NCI-H748 (cell line): Measurements from ENCODE around the gene STOX2.

Experiments used
- DNase-seq: peaks from one replicate; lab custom pipeline; 2025; ENCODE audit not compliant: unreplicated experiment; lab: John Stamatoyannopoulos, UW

The STOX2 gene

DNA sequence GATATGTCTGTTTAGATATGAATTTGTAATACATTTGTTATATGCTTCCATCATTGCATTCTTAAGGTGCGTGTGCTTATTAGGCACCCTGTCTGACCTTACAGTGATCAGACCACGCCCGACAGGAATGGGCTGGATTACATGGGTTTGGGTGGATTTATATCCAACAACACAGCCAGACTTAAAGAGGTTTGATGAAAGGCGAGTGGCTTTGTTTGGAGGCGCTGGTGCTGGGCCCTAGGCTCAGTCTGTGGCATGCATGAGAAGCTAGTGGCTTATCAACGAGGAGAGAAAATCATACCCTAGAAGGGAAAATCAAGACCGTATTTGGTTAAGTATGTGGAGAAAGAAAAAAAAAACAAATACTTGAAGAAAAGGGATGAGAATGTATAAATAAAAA is 80.7 kb downstream of the STOX2 start:
- no peak for DNase-seq

- no peak for DNase-seq
Observed at GRCh38 chr4:183986291-183986970, 81.3 kb downstream of the STOX2 start.

DNA sequence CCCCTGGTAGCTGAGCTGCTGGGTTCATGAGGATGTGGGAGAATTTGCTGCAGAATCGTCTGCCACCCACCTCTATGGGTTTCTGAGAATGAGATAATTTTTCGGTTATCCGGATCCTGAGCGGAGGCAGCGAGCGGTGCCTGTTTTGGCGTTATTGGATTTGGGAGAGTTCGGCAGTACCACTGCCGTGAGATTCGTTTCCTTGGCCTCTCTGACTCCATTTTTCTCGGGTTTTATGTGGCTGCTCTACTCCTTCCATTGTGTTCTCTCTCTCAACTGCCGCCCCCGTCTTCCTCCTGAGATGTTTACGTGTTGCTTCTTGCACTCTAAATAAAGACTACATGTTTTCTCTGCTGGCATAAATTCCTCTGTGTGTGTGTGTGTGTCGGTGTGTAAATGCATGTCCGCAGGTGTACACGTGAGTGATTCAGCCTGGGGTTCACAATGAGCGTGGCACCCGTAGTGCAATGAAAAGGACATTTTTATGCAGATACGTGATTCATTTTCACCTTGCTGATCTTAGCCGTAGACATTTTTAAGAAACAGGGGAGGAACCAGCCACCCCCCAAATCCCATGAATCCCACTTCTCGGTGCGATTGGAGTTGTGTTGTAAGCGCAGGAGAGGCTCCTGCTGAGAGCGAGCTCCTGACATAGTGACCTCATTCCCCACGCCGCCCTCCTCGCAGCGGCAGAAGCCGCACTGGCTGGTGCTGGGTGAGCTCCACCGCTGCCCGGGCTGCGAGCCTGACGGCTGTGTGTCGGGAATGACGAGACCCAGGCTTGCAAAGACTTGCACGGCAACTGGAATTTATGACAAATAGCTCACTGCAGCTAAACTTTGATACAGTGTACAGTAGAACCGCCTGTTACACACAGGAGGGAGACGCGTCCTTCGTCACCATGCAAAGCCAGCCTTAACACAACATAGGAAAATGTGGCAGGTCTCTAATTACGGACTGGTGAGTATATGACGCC is 82.2 kb downstream of the STOX2 start:
- DNase-seq = peak; percentile 73

DNA sequence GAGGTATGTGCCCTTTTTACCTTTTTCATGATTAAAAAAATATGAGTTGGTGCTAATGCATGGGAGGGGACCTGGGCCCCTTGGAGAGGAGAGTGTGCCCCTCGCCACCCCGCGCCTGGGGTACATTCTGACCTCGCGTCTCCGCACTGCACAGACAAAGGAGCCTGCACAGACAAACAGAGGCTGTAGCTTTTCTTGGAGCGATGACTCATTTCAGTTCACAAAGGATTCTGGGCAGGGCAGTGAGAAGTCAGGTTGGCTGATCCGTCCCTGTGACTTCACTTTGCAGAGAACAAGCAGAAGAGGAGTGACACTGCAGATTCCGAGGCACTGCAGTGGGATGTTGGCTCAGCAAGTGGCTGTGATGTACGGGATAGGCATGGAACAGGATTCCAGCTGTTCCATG is 82.9 kb downstream of the STOX2 start:
- DNase-seq = peak; percentile 62

GRCh38 chr4:183988874-183989273 is 83.8 kb downstream of the STOX2 start:
- no peak for DNase-seq

DNA sequence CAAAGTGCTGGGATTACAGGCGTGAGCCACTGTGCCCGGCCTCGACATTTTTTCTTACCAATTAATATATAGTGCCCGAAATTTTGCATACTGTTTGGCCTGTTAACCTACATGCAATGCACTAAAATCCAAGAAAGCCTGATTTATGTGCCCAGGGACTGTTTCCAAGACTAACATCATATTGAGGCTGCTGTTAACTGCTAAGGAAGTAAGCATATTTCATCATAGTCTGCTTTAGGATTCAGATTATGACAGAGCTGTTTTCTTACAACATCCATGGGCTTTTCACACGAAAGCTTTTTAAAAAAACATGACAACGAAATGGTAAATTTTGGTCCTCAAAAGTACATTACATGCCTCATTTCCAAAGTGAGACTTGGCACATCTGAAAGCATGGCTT is 84.4 kb downstream of the STOX2 start:
- DNase-seq = no peak

- DNase-seq = no peak
Observed at GRCh38 chr4:183989931-183990330, 84.8 kb downstream of the STOX2 start.

DNA sequence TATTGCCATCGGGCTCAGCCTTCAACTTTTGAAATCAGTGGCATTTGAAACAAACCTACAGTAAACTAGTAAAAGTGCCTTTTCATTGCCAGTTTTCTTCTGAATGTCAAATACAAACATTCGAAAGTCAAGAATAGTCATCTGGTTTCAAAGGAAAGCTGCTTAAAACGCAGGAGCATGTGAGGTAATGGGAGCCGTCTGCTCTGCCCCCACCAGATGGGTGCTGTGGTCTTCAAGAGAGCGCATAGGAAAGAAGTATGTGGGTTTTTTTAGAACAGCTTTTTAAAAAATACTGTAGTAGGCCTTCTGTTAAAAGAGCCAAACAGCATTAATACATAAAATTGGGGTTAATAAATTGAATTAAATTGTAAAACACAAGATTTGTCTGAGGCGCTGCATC is 88.6 kb downstream of the STOX2 start:
- DNase-seq = no peak

GRCh38 chr4:183995570-183995969 is 90.5 kb downstream of the STOX2 start:
- no peak for DNase-seq

DNA sequence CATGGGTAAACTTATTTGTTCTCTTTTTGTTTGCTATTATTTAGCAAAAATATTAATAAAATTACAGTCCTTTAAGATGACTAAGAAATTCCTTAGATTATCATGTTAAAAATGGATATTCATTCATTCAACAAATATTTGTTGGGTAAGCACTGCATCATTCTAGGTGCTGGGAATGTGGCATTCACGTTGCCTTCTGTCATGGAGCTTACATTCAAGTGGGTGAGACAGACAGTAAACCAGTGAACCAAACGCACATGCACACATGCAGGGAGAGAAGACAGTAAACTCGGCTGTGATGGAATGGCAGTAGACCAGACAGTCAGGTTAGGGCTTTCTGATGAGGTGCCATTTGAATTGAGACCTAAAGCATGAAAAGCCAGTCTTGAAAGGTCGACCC is 91.8 kb downstream of the STOX2 start:
- no peak for DNase-seq

GRCh38 chr4:183999435-183999834 is 94.3 kb downstream of the STOX2 start:
- DNase-seq = no peak

GRCh38 chr4:184000457-184001396 is 95.6 kb downstream of the STOX2 start:
- DNase-seq = no peak

DNA sequence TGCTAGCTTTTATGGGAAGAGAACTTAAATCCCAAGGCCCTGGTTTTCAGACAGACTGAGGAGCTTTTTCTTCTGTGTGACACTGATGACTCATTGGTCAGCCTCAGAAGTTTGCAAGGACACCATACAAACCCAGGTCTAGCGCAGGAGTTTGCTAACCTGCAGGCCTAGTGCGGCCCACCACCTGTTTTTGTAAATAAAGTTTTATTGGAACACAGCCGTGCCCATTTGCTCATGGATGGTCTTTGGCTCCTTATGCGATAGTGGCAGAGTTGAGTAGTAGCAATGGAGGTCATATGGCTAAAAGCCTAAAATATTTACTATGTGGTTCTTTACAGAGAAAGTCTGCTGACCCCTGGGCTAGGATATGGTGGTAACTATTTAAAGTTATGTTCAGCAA is 98.3 kb downstream of the STOX2 start:
- DNase-seq = no peak

DNA sequence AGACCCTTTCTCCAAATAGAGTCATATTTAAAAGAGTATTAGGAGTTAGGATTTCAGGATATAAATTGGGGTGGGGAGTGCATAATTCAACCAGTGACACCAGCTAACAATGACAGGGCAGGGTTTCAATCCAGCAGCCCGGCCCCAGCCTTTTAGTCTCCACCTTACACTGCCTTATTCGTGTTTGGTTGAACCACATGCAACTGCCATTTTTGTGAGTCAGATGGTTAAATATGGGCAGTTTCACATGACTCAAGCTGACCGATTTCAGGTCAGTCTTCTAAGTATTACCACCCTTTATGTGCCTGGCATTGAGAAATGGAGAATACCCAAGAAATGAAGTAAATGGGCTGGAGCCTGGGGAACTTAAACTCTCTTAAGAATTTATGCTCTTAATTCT is 102.8 kb downstream of the STOX2 start:
- no peak for DNase-seq

DNA sequence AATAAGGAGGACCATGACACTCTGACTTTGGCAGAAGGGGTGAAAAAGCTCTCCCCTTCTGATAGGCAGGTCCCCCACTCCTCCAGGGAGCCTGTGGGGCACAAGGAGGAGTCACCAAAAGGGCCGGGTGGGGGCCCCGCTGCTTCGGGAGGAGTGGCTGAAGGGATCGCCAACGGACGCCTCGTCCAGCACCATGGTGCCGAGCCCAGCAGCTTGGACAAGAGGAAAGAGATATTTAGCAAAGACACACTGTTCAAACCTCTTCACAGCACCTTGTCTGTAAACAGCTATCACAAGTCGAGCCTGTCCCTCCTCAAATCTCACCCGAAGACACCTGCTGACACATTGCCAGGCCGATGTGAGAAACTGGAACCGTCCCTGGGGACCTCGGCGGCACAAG is 105.6 kb downstream of the STOX2 start:
- DNase-seq = no peak

DNA sequence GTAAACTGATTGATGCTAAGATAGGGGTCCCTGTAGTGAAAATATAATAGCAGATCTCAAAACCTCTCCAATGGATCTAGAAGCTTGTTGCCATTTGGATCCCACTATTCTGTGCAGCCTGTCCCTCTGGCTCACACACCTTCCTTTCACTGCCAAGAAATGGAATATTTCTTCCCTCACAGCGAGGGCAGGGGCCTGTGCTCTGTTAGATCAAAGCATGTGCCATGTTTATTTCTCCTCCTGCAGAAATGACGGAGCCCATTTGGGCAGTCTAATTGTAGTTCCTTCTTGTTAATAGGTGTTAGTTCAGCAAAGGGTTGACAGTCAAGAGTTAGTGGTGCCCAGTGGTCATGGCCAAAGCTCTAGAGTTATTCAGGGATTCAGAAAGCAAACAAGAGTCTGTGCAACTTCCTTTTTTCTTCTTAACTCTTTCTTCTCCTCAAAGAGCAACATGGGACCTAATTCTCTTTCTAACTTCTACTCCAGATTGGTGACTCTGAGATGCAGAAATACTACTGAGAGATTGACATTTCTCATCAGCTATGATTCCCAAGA is 106.8 kb downstream of the STOX2 start:
- DNase-seq = no peak

GRCh38 chr4:184012937-184013336 is 107.8 kb downstream of the STOX2 start:
- DNase-seq = no peak

DNA sequence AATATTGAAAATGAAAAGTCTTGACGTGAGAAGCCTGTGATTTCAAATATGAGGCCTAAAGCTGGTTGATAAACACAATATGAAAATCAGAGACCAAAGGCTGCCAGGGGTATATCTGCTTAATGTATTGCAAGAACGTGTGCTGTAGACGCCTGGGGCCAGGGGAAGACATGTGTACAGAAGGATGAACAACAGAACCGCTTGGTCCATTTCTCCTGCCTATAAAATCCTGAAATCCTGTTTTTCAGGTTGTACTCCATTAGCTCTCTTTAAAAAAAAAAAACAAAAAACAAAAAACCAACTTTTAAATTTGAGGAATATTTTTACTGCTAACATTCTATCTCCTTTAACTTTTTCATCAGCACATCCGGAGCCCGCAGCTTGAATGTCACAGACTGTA is 109.2 kb downstream of the STOX2 start:
- no peak for DNase-seq

DNA sequence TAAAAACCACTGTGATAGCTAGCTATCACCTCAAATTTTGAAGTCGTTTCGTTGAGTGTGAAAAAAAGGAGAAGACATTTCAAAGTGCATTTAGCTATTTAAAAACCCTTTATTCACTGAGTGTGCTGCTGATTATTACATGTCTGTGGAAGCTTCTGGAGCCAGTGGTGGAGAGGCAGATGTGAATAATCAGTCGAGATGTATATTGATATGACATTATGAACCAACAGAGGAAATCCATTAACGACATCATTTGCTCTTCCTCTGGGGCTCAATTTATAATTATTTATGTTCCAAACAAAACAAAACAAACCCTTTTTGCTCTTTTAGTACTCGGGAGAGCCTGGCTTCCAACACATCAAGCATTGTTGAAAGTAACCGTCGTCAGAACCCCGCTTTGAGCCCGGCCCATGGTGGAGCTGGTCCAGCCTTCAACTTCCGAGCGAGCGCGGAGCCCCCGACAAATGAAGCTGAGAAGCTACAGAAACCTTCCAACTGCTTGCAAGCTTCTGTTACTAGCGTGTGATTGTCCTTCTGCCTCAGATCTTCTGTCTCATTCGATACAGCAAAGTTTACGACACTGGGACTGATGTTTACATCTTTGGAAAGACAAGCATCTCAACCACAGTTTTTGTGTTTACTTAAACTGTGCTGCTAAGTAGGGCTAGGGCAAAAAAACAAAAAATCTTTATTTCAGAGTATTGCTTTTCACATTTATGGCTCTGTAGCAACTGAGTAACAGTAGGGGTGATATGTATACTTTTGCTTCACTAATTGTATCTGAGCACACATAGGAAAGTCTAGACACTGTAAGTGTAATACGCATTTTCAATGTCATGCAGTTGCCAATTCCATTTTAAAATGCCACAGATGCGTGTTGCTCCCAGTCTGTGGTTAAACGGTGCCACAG is 111.9 kb downstream of the STOX2 start:
- DNase-seq = no peak

DNA sequence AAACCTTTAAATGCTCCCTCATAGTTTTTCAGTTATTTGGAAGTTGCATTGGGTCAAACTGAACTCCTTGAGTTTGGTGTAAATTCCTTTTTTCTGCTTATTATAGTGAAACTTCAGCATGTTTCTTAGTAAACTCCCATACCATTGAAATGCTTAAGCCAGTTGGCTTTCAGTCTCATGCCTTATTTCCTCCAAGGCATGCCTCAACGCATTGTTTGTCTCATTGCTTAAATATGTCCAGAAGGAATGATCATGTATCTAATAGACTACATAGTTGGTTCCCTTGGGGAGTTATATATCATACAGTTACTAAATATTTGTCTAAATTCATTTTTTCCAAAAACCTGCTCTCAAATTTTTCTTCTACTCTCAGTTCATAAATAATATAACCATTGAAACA is 114.0 kb downstream of the STOX2 start:
- no peak for DNase-seq
